Stimulated activated CD8-positive, alpha-beta memory T cell treated with anti-CD3 and anti-CD28 coated beads, Interleukin-7, amount 100 ng/mL, for 24 hours (primary cell): ENCODE results near the gene PPP4C.

Source experiments
- DNase-seq: peaks from one replicate; pipeline ENCODE4 v3.0.0-alpha.2; 2020; ENCODE audit warnings: low read depth

PPP4C gene

GRCh38 chr16:30082545-30083090 is 6.8 kb downstream of the PPP4C start:
- DNase-seq: no peak

- no peak for DNase-seq
Observed at GRCh38 chr16:30083216-30084055, 7.6 kb downstream of the PPP4C start.

- DNase-seq: no peak
Observed at GRCh38 chr16:30084096-30084815, 8.5 kb downstream of the PPP4C start.

- no peak for DNase-seq
Observed at GRCh38 chr16:30084816-30085159, 9.0 kb downstream of the PPP4C start.

- DNase-seq: no peak
Observed at GRCh38 chr16:30085247-30085646, 9.5 kb downstream of the PPP4C start.

GRCh38 chr16:30085820-30086219 is 10.0 kb downstream of the PPP4C start:
- no peak for DNase-seq

GRCh38 chr16:30086291-30087140 is 10.7 kb downstream of the PPP4C start:
- DNase-seq: no peak

- no peak for DNase-seq
Observed at GRCh38 chr16:30087181-30087898, 11.5 kb downstream of the PPP4C start.

- no peak for DNase-seq
Observed at GRCh38 chr16:30088237-30088831, 12.5 kb downstream of the PPP4C start.

GRCh38 chr16:30088832-30089624 is 13.2 kb downstream of the PPP4C start:
- no peak for DNase-seq

- no peak for DNase-seq
Observed at GRCh38 chr16:30090610-30091331, 15.0 kb downstream of the PPP4C start.

- peak; percentile 81 for DNase-seq
Observed at GRCh38 chr16:30091474-30092372, 15.9 kb downstream of the PPP4C start, which contains the start of gene TBX6. Gene TBX6, minus strand, starts transcription at chr16:30091924. Its CDS starts 731 bp downstream, at chr16:30091193.

GRCh38 chr16:30092373-30093010 is 16.7 kb downstream of the PPP4C start:
- DNase-seq: peak; percentile 26

GRCh38 chr16:30094541-30095165 is 18.9 kb downstream of the PPP4C start:
- no peak for DNase-seq

- DNase-seq: no peak
Observed at GRCh38 chr16:30095166-30096078, 19.6 kb downstream of the PPP4C start.

GRCh38 chr16:30096105-30096861 is 20.5 kb downstream of the PPP4C start, which contains the start of gene YPEL3:
Gene YPEL3, minus strand, starts transcription at chr16:30096213. Its CDS starts 731 bp downstream, at chr16:30095482.
- peak; percentile 67 for DNase-seq
